NCI-H2196 (cell line): ENCODE data around the gene WFDC12.
"Not testable (repeated sequence)": the region's sequence is repeated elsewhere in the genome, so short reads cannot be mapped to it uniquely, and the experiment has no call there.

Source experiments
- DNase-seq: peaks from one replicate; lab custom pipeline; 2025; ENCODE audit not compliant: unreplicated experiment; lab: John Stamatoyannopoulos, UW

The WFDC12 gene

GRCh38 chr20:45124365-45124764 lies at the start of gene WFDC12:
Gene WFDC12 (minus strand): TSS chr20:45124465. CDS start chr20:45124447, 18 bp downstream.
- DNase-seq, result no peak

GRCh38 chr20:45173522-45173921 lies 49.3 kb upstream of the WFDC12 start:
- no peak for DNase-seq

GRCh38 chr20:45164906-45165305 lies 40.6 kb upstream of the WFDC12 start:
- no peak for DNase-seq

GRCh38 chr20:45163083-45163803 lies 39.0 kb upstream of the WFDC12 start:
- DNase-seq, result no peak

- peak; percentile 16 for DNase-seq
Observed at GRCh38 chr20:45157962-45158361, 33.7 kb upstream of the WFDC12 start.

GRCh38 chr20:45156713-45157112 lies 32.4 kb upstream of the WFDC12 start:
- DNase-seq, result no peak

GRCh38 chr20:45154794-45155193 lies 30.5 kb upstream of the WFDC12 start:
- not testable (repeated sequence) for DNase-seq

GRCh38 chr20:45154183-45154582 lies 29.9 kb upstream of the WFDC12 start:
- DNase-seq, result no peak

GRCh38 chr20:45153752-45154151 lies 29.5 kb upstream of the WFDC12 start:
- no peak for DNase-seq

- DNase-seq, result no peak
Observed at GRCh38 chr20:45153147-45153546, 28.9 kb upstream of the WFDC12 start.

GRCh38 chr20:45152405-45152804 lies 28.1 kb upstream of the WFDC12 start:
- DNase-seq, result no peak

- no peak for DNase-seq
Observed at GRCh38 chr20:45149062-45149461, 24.8 kb upstream of the WFDC12 start.

- no peak for DNase-seq
Observed at GRCh38 chr20:45140836-45141235, 16.6 kb upstream of the WFDC12 start.

- DNase-seq, result not testable (repeated sequence)
Observed at GRCh38 chr20:45139733-45140375, 15.6 kb upstream of the WFDC12 start.

- DNase-seq, result peak; percentile 12
Observed at GRCh38 chr20:45138561-45139300, 14.5 kb upstream of the WFDC12 start.

GRCh38 chr20:45136911-45137310 lies 12.6 kb upstream of the WFDC12 start:
- no peak for DNase-seq

GRCh38 chr20:45128099-45128498 lies 3.8 kb upstream of the WFDC12 start:
- no peak for DNase-seq

GRCh38 chr20:45121388-45121787 lies 2.9 kb downstream of the WFDC12 start:
- no peak for DNase-seq

GRCh38 chr20:45119556-45120266 lies 4.6 kb downstream of the WFDC12 start:
- DNase-seq, result no peak

- DNase-seq, result no peak
Observed at GRCh38 chr20:45118028-45118427, 6.2 kb downstream of the WFDC12 start.

GRCh38 chr20:45117581-45117980 lies 6.7 kb downstream of the WFDC12 start:
- peak; percentile 7 for DNase-seq
